Gastroesophageal sphincter (tissue), 4 donors: ENCODE results near the gene INO80B. TPM values are rescaled to one million over a fixed set of nuclear protein-coding genes. Genes with fewer than 3 reads are reported as not detected.

Source experiments
- ATAC-seq: fragments of 150-250 bp; one replicate; pipeline ENCODE4 v1.9.1; 2016; ENCODE audit warnings: mild to moderate bottlenecking, moderate library complexity
- H3K27ac ChIP-seq, 4 donors: fragments of 200-600 bp; sonication (generic) in 3 of 4; 1 replicate in 3 of 4; 2 replicates in 1 of 4; pipeline ENCODE4 v1.5.1; 2016 to 2019
- H3K27me3 ChIP-seq: fragments of 200-600 bp; sonication (generic); one replicate; pipeline ENCODE4 v1.5.1; 2019
- H3K36me3 ChIP-seq, 2 donors: fragments of 200-600 bp; sonication (generic); one replicate each; pipeline ENCODE4 v1.5.1; 2019; ENCODE audit warnings: control low read depth in 1 of 2
- H3K4me1 ChIP-seq, 3 donors: fragments of 200-600 bp; sonication (generic); 1 replicate in 2 of 3; 2 replicates in 1 of 3; pipeline ENCODE4 v1.5.1; 2016 to 2019; ENCODE audit warnings: control low read depth in 2 of 3
- H3K4me3 ChIP-seq, 2 donors: fragments of 200-600 bp; sonication (generic); one replicate each; pipeline ENCODE4 v1.5.1; 2019; ENCODE audit warnings: mild to moderate bottlenecking in 1 of 2, moderate library complexity in 1 of 2
- H3K9me3 ChIP-seq, 3 donors: fragments of 200-600 bp; sonication (generic); one replicate each; pipeline ENCODE4 v1.5.1; 2017 to 2019; ENCODE audit warnings: control low read depth in 2 of 3
- EP300 ChIP-seq: sonication (generic); formaldehyde crosslinking; IDR thresholded peaks from one replicate; pipeline ENCODE4 v1.6.1; 2017; ENCODE audit warnings: antibody characterized with exemption, mild to moderate bottlenecking
- POLR2A ChIP-seq, 2 donors: fragments of 450-650 bp; IDR thresholded peaks; one replicate each; pipeline ENCODE4 v1.6.1; 2017; ENCODE audit warnings: antibody characterized with exemption in 2 of 2, mild to moderate bottlenecking in 2 of 2, moderate library complexity in 1 of 2
- POLR2AphosphoS5 ChIP-seq: sonication (generic); formaldehyde crosslinking; IDR thresholded peaks from one replicate; pipeline ENCODE4 v1.6.1; 2017; ENCODE audit warnings: antibody characterized with exemption
- WGBS, 2 donors: methylation state at CpG; one replicate each; pipeline ENCODE4 v1.1.5; 2018; ENCODE audit warnings: low coverage in 1 of 2; 5-methylcytosine and 5-hydroxymethylcytosine counted together
- total RNA-seq, 4 donors: library from RNA; depleted of rRNA; stranded (reverse); fragments of >200 nt; gene quantifications; one replicate each; pipeline ENCODE4 v1.1.0, GENCODE V29; 2016
- TF ChIP-seq, protein P1 (sequence below), 4 experiments: fragments of 200-600 bp in 2 of 4; fragments of 450-650 bp in 2 of 4; sonication (generic) in 1 of 4; IDR thresholded peaks; one replicate each; pipeline ENCODE4 v1.5.1; 2017 to 2019; ENCODE audit warnings: antibody characterized with exemption in 4 of 4, mild to moderate bottlenecking in 2 of 4, moderate library complexity in 2 of 4

Gene INO80B
- total RNA-seq, 4 donors from 2014 or later = 14.3 to 26.4 (median 19.2) TPM

GRCh38 chr2:74502147-74502719 lies 47.3 kb downstream of the INO80B start:
- TF ChIP-seq, protein P1, sequence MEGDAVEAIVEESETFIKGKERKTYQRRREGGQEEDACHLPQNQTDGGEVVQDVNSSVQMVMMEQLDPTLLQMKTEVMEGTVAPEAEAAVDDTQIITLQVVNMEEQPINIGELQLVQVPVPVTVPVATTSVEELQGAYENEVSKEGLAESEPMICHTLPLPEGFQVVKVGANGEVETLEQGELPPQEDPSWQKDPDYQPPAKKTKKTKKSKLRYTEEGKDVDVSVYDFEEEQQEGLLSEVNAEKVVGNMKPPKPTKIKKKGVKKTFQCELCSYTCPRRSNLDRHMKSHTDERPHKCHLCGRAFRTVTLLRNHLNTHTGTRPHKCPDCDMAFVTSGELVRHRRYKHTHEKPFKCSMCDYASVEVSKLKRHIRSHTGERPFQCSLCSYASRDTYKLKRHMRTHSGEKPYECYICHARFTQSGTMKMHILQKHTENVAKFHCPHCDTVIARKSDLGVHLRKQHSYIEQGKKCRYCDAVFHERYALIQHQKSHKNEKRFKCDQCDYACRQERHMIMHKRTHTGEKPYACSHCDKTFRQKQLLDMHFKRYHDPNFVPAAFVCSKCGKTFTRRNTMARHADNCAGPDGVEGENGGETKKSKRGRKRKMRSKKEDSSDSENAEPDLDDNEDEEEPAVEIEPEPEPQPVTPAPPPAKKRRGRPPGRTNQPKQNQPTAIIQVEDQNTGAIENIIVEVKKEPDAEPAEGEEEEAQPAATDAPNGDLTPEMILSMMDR (IDR thresholded peaks at IDR 0.05) = no peak
- TF ChIP-seq POLR2A (IDR thresholded peaks at IDR 0.05) (no peak), EP300 (no peak), POLR2AphosphoS5 (no peak)
- H3K27me3 ChIP-seq = peaks cover 95% of the 10 kb centered on the region
- peak overlapping the region in 2 of 4 donors; percentile 65 to 81 for H3K27ac ChIP-seq
- H3K36me3 ChIP-seq = peaks cover 0 to 22% of the 10 kb centered on the region in 2 donors
- WGBS, 2 donors = 33 to 100% methylated on average over 1 to 6 of the region's 32 CpGs
- ATAC-seq = no peak
- H3K4me3 ChIP-seq = peak overlapping the region; percentile 21 to 57
- no peaks in the 10 kb centered on the region for H3K9me3 ChIP-seq
- peaks cover 0 to 81% (median 42%) of the 10 kb centered on the region in 3 donors for H3K4me1 ChIP-seq

DNA sequence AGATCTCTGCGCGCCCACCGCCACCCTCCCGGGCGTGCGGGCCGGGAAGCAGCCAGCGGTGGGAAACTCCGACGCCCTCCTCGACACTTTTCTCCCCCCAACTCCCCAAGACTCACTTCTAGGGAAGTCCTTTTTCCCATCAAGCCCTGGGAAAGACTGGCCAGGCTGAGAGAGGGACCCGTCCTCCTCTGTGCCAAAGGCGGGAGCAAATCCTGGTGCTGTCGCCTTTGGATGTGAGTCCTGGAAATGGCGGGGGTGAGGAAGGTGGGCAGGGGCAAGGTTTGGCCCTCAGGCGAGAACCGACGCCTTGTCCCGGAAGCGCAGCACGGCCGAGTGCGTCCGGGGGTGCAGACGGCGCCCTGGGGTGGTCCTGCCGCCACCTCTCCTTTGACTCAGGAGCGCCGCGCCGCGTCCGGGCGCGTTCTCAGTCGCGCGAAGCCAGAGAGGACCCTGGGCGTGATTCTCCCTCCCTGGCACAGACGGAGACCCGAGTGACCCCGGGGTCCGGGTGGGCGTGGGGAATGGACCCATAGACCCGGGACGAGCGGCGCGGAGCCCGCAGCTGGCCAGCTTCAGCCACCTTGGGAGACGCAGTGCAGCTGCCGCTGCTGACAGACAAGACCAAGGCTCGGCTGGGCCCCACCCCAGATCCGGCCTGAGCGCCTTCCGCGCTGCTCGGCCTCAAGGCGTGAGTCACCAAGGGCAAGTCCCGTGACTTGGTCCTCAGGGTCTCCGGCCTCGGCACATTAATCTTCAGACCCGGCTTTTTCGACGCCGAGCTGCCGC lies 48.0 kb downstream of the INO80B start:
- peak overlapping the region in 3 of 4 donors; percentile 55 to 81 (median 65) for H3K27ac ChIP-seq
- no peaks in the 10 kb centered on the region for H3K9me3 ChIP-seq
- peaks cover 0 to 76% (median 37%) of the 10 kb centered on the region in 3 donors for H3K4me1 ChIP-seq
- H3K36me3 ChIP-seq = peaks cover 0 to 22% of the 10 kb centered on the region in 2 donors
- peak overlapping the region; percentile 21 to 57 for H3K4me3 ChIP-seq
- no CpG with 5 or more reads among the region's 67 CpGs for WGBS, 2 donors
- H3K27me3 ChIP-seq = peaks cover 88% of the 10 kb centered on the region
- ATAC-seq = peak; percentile 63
- TF ChIP-seq POLR2A (IDR thresholded peaks at IDR 0.05) (peak; percentile 28 to 57), EP300 (no peak), POLR2AphosphoS5 (peak; percentile 28)
- TF ChIP-seq, protein P1 (IDR thresholded peaks at IDR 0.05) = peak in 1 of 4 experiments; percentile 37

DNA sequence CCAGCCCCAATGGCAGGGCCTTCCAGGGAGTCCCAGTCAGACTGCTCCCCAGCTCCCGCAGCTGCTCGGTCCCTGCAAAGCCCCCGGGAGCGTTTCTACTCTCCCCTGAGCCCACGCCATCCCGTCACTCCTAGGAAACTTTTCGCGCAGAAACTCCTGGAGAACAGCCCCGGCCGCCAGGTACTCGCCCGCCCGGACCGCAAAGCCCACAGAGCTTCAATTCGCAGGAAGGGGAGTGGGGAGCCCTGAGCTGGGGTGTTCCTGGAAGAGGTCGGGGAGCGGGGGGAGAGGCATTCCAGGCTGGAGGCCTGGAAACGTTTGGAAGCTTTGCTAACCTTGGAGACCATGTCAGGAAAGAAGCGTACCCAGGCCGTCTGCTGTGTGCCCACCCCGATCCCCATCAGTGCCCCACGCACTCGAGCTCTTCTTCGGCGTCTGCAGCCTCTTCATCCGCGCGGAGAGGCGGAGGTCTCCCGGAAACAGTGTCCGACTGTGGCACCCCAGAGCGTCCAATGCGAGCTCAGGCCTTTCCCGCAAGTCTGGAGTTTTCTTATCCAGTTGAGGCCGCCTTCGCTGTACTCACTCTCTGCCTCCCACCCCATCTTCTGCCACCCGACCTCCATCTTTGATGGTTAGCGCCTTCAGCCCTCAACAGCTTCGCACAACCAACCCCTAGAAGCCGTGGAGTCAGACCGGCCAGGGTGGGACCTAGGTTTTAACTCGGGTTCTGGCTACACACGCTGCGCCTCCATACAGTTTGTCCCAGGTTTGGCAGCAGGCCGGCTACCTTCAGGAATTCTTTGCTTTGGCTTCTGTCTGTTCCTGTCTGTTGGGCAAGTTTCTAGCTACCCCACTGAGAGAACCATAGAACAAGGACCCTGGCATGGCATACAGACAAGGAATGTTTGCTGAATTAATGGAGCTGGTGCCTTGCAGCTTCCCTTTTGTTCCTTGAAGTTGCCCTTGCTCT lies 48.9 kb downstream of the INO80B start:
- Histone ChIP-seq H3K27ac (peak overlapping the region in 3 of 4 donors; percentile 55 to 81 (median 65)), H3K27me3 (peaks cover 79% of the 10 kb centered on the region), H3K36me3 (peaks cover 0 to 22% of the 10 kb centered on the region in 2 donors), H3K4me1 (peaks cover 0 to 73% (median 28%) of the 10 kb centered on the region in 3 donors), H3K9me3 (no peaks in the 10 kb centered on the region), H3K4me3 (peak overlapping the region; percentile 21 to 57)
- WGBS, 2 donors = 67 to 78% methylated on average over 5 to 15 of the region's 45 CpGs
- TF ChIP-seq POLR2A (IDR thresholded peaks at IDR 0.05) (no peak), EP300 (no peak), POLR2AphosphoS5 (no peak)
- TF ChIP-seq, protein P1 (IDR thresholded peaks at IDR 0.05) = no peak
- ATAC-seq = no peak

DNA sequence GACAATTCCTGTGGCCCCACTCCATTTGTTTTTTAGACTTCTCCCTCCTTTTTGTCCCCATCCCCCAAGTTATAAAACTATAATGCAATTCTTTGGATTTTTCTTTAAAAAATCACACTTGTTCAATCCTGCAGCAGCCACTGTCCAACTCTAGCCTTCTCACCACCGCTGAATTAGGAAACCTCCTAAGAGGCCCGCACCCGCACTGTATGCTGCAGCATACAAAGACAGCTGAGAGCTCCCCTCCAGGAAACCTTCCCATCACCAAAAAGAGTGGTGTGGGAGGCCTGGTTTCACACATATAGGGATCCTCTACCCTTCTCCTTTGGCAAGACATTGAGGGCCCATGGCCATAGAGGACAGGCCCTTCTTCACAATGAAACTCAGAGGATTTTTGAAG lies 49.7 kb downstream of the INO80B start:
- WGBS, 2 donors = 100% methylated on average over 3 of the region's 3 CpGs; no CpG with 5 or more reads in 1 of the 2 donors
- no peaks in the 10 kb centered on the region for H3K9me3 ChIP-seq
- H3K27me3 ChIP-seq = peaks cover 76% of the 10 kb centered on the region
- no peak overlapping the region for H3K27ac ChIP-seq
- H3K4me3 ChIP-seq = no peak overlapping the region
- H3K4me1 ChIP-seq = peaks cover 0 to 65% (median 20%) of the 10 kb centered on the region in 3 donors
- ATAC-seq = no peak
- TF ChIP-seq POLR2AphosphoS5 (no peak), EP300 (no peak), POLR2A (IDR thresholded peaks at IDR 0.05) (no peak)
- TF ChIP-seq, protein P1 (IDR thresholded peaks at IDR 0.05) = no peak
- peaks cover 0 to 22% of the 10 kb centered on the region in 2 donors for H3K36me3 ChIP-seq
